Mesendoderm (in vitro differentiated cells): Measurements from ENCODE around the gene VSIG2.

Experiments used
- DNase-seq: peaks from one replicate; pipeline ENCODE4 v3.0.0; 2013
- H2AK5ac ChIP-seq: 2 replicates; pipeline ENCODE4 v1.6.1; 2013; ENCODE audit warnings: low read length, inconsistent platforms
- H2BK120ac ChIP-seq: 2 replicates; pipeline ENCODE4 v1.6.1; 2013; ENCODE audit warnings: low read depth, mild to moderate bottlenecking, low read length, moderate library complexity, mixed read lengths
- H2BK15ac ChIP-seq: replicated peaks from 2 replicates; pipeline ENCODE4 v1.6.1; 2013; ENCODE audit warnings: low read depth, mild to moderate bottlenecking, moderate library complexity
- H2BK5ac ChIP-seq: 2 replicates; pipeline ENCODE4 v1.6.1; 2013; ENCODE audit warnings: low read length, inconsistent platforms
- H3K18ac ChIP-seq: 2 replicates; pipeline ENCODE4 v1.6.1; 2013; ENCODE audit warnings: mild to moderate bottlenecking, low read length, mixed read lengths
- H3K23ac ChIP-seq: one replicate; pipeline ENCODE4 v1.6.1; 2013; ENCODE audit warnings: low read length
- H3K27ac ChIP-seq: 2 replicates; pipeline ENCODE4 v1.5.1; 2013; ENCODE audit warnings: low read depth, mild to moderate bottlenecking, inconsistent platforms, low read length, moderate library complexity
- H3K27me3 ChIP-seq: 2 replicates; pipeline ENCODE4 v1.6.1; 2013; ENCODE audit warnings: low read length, control low read depth, mild to moderate bottlenecking, inconsistent platforms; ENCODE audit not compliant: insufficient read depth, poor library complexity
- H3K36me3 ChIP-seq: 2 replicates; pipeline ENCODE4 v1.6.1; 2013; ENCODE audit warnings: low read length, inconsistent platforms; ENCODE audit not compliant: control insufficient read depth, insufficient read depth
- H3K4ac ChIP-seq: one replicate; pipeline ENCODE4 v1.6.1; 2013; ENCODE audit warnings: low read depth, mild to moderate bottlenecking, low read length, moderate library complexity
- H3K4me1 ChIP-seq: 2 replicates; pipeline ENCODE4 v1.6.1; 2013; ENCODE audit warnings: low read depth, low read length, inconsistent platforms; ENCODE audit not compliant: control insufficient read depth
- H3K4me2 ChIP-seq: 2 replicates; pipeline ENCODE4 v1.6.1; 2013; ENCODE audit warnings: low read length
- H3K4me3 ChIP-seq: 2 replicates; pipeline ENCODE4 v1.5.1; 2013; ENCODE audit warnings: mild to moderate bottlenecking, low read length
- H3K56ac ChIP-seq: one replicate; pipeline ENCODE4 v1.6.1; 2013; ENCODE audit warnings: low read length
- H3K79me1 ChIP-seq: 2 replicates; pipeline ENCODE4 v1.6.1; 2013; ENCODE audit warnings: low read length, inconsistent platforms
- H3K79me2 ChIP-seq: 2 replicates; pipeline ENCODE4 v1.6.1; 2013; ENCODE audit warnings: mild to moderate bottlenecking, low read length; ENCODE audit not compliant: control insufficient read depth, insufficient read depth
- H3K9ac ChIP-seq: 2 replicates; pipeline ENCODE4 v1.6.1; 2013; ENCODE audit warnings: low read length, inconsistent platforms
- H4K5ac ChIP-seq: one replicate; pipeline ENCODE4 v1.6.1; 2013; ENCODE audit warnings: low read length
- H4K8ac ChIP-seq: one replicate; pipeline ENCODE4 v1.6.1; 2013; ENCODE audit warnings: low read depth, mild to moderate bottlenecking, control low read depth, low read length, moderate library complexity
- WGBS: extraction: QIAGEN DNeasy Blood & Tissue Kit; methylation state at CpG from one replicate; pipeline ENCODE4 v1.1.7; 2013; ENCODE audit warnings: low lambda C conversion rate, missing lambda C conversion rate; ENCODE audit not compliant: insufficient coverage; ENCODE audit errors: extremely low coverage; 5-methylcytosine and 5-hydroxymethylcytosine counted together

VSIG2 gene

GRCh38 chr11:124718801-124719200 lies 33.3 kb downstream of the VSIG2 start:
- no CpG with 5 or more reads among the region's 14 CpGs for WGBS

GRCh38 chr11:124717786-124718651 lies 34.0 kb downstream of the VSIG2 start:
- H3K23ac ChIP-seq: peak overlapping the region; percentile 60
- H3K4me1 ChIP-seq: peaks cover 9% of the 10 kb centered on the region
- H3K79me2 ChIP-seq: no peaks in the 10 kb centered on the region
- H3K4me3 ChIP-seq: peak overlapping the region; percentile 28
- H3K4ac ChIP-seq: no peak overlapping the region
- peak overlapping the region; percentile 56 for H3K4me2 ChIP-seq
- no peak overlapping the region for H4K5ac ChIP-seq
- H3K56ac ChIP-seq: peak overlapping the region; percentile 40
- no peak overlapping the region for H2AK5ac ChIP-seq
- no peak overlapping the region for H2BK5ac ChIP-seq
- H2BK15ac ChIP-seq: no peak overlapping the region
- peak overlapping the region; percentile 9 for H3K18ac ChIP-seq
- no CpG with 5 or more reads among the region's 45 CpGs for WGBS
- H4K8ac ChIP-seq: no peak overlapping the region
- no peak overlapping the region for H2BK120ac ChIP-seq
- no peak overlapping the region for H3K27ac ChIP-seq
- H3K27me3 ChIP-seq: peaks cover 54% of the 10 kb centered on the region
- peak; percentile 70 for DNase-seq
- no peaks in the 10 kb centered on the region for H3K36me3 ChIP-seq
- peak overlapping the region; percentile 51 for H3K9ac ChIP-seq
- H3K79me1 ChIP-seq: no peaks in the 10 kb centered on the region

More at GRCh38 chr11:124718801-124719200, 33.3 kb downstream of the VSIG2 start:
- Histone ChIP-seq H2BK120ac (no peak overlapping the region), H3K4me2 (no peak overlapping the region), H4K5ac (no peak overlapping the region), H4K8ac (no peak overlapping the region), H3K4me3 (no peak overlapping the region), H3K56ac (peak overlapping the region; percentile 46), H3K23ac (peak overlapping the region; percentile 57), H3K27me3 (peaks cover 55% of the 10 kb centered on the region), H2BK15ac (no peak overlapping the region), H3K4me1 (peaks cover 9% of the 10 kb centered on the region), H3K4ac (no peak overlapping the region), H2BK5ac (no peak overlapping the region), H3K36me3 (no peaks in the 10 kb centered on the region), H3K18ac (no peak overlapping the region), H2AK5ac (no peak overlapping the region), H3K79me1 (no peaks in the 10 kb centered on the region), H3K27ac (no peak overlapping the region), H3K79me2 (no peaks in the 10 kb centered on the region), H3K9ac (no peak overlapping the region)
- DNase-seq: no peak

DNA sequence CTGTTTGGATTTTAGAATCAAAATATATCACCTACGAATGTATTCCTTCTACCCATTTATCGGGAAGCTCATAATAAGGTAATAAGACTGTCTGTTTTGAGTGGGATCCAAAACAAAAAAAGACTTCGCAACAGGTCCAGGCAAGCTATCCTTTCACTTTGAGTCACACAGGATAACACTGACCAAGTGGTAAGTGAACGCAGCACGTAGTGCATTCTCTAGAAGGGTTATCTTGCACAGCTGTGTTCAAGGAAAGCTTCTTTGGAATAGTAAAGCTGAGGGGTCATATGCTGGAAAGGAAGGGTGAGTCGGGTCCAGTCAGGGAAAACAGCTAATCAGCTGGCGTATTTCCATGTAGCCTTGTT lies 34.7 kb downstream of the VSIG2 start:
- no peak for DNase-seq
- no peaks in the 10 kb centered on the region for H3K79me2 ChIP-seq
- H3K79me1 ChIP-seq: no peaks in the 10 kb centered on the region
- WGBS: no CpG with 5 or more reads among the region's 7 CpGs
- H4K8ac ChIP-seq: no peak overlapping the region
- H3K36me3 ChIP-seq: no peaks in the 10 kb centered on the region
- peak overlapping the region; percentile 56 for H3K4me2 ChIP-seq
- H4K5ac ChIP-seq: no peak overlapping the region
- no peak overlapping the region for H3K23ac ChIP-seq
- peak overlapping the region; percentile 6 for H3K56ac ChIP-seq
- no peak overlapping the region for H3K4ac ChIP-seq
- H2BK5ac ChIP-seq: no peak overlapping the region
- H2BK15ac ChIP-seq: no peak overlapping the region
- H3K18ac ChIP-seq: no peak overlapping the region
- no peak overlapping the region for H2BK120ac ChIP-seq
- H2AK5ac ChIP-seq: no peak overlapping the region
- H3K4me3 ChIP-seq: no peak overlapping the region
- H3K27me3 ChIP-seq: peaks cover 50% of the 10 kb centered on the region
- H3K4me1 ChIP-seq: peaks cover 8% of the 10 kb centered on the region
- no peak overlapping the region for H3K27ac ChIP-seq
- no peak overlapping the region for H3K9ac ChIP-seq

- H3K4me1 ChIP-seq: peaks cover 6% of the 10 kb centered on the region
- no peaks in the 10 kb centered on the region for H3K79me2 ChIP-seq
- H3K9ac ChIP-seq: no peak overlapping the region
- H2BK120ac ChIP-seq: no peak overlapping the region
- WGBS: no CpG with 5 or more reads among the region's 3 CpGs
- no peak overlapping the region for H3K4ac ChIP-seq
- H4K8ac ChIP-seq: no peak overlapping the region
- H3K79me1 ChIP-seq: no peaks in the 10 kb centered on the region
- no peak overlapping the region for H3K4me2 ChIP-seq
- peaks cover 43% of the 10 kb centered on the region for H3K27me3 ChIP-seq
- no peak overlapping the region for H3K56ac ChIP-seq
- no peak overlapping the region for H3K4me3 ChIP-seq
- H3K27ac ChIP-seq: no peak overlapping the region
- no peak overlapping the region for H2AK5ac ChIP-seq
- no peak overlapping the region for H4K5ac ChIP-seq
- DNase-seq: no peak
- no peak overlapping the region for H3K18ac ChIP-seq
- no peak overlapping the region for H2BK5ac ChIP-seq
- no peak overlapping the region for H2BK15ac ChIP-seq
- no peaks in the 10 kb centered on the region for H3K36me3 ChIP-seq
- H3K23ac ChIP-seq: no peak overlapping the region
Measured at GRCh38 chr11:124716591-124716990, 35.5 kb downstream of the VSIG2 start.

DNA sequence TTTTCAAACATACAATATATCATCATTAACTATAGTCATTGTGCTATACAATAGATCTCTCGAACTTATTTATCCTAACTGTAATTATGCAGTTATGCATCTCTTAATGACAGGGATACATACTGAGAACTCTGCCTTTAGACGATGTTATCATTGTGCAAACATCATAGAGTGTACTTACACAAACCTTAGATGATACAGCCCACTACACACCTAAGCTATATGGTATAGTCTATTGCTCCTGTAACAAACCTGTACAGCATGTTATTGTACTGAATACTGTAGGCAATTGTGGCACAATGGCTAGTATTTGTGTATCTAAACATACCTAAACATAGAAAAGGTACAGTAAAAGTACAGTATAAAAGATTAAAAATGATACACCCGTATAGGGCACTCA lies 39.7 kb downstream of the VSIG2 start:
- peaks cover 9% of the 10 kb centered on the region for H3K27me3 ChIP-seq
- no peak overlapping the region for H3K4me2 ChIP-seq
- H4K8ac ChIP-seq: no peak overlapping the region
- no peak overlapping the region for H3K4me3 ChIP-seq
- H3K23ac ChIP-seq: no peak overlapping the region
- H2BK15ac ChIP-seq: no peak overlapping the region
- no peak overlapping the region for H2BK5ac ChIP-seq
- no peak overlapping the region for H4K5ac ChIP-seq
- no peak overlapping the region for H3K18ac ChIP-seq
- H3K56ac ChIP-seq: no peak overlapping the region
- H3K4ac ChIP-seq: no peak overlapping the region
- no CpG with 5 or more reads among the region's 3 CpGs for WGBS
- H3K79me1 ChIP-seq: no peaks in the 10 kb centered on the region
- no peak overlapping the region for H2AK5ac ChIP-seq
- H3K9ac ChIP-seq: no peak overlapping the region
- no peaks in the 10 kb centered on the region for H3K4me1 ChIP-seq
- no peak for DNase-seq
- H2BK120ac ChIP-seq: no peak overlapping the region
- no peaks in the 10 kb centered on the region for H3K79me2 ChIP-seq
- H3K27ac ChIP-seq: no peak overlapping the region
- H3K36me3 ChIP-seq: no peaks in the 10 kb centered on the region

DNA sequence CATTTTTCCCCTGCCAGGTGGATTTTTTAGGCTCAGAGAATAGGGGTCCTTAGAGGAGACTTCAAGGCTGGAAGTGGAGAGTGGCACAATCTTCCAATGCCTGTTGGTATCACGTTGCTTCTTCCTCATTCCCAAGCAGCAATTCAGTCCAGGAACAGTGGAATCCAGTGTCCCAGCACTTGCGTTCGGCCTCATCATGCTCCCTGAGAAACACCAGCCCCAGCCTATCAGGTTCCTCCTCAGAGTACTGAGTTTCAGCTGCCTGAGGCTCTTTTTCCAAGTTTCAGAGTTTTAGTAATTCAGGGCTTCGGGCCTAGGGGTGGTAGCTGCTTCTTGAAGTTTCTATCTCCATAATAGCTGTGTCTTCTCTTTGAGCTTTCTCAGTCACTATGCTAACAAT lies 44.2 kb downstream of the VSIG2 start:
- no peak overlapping the region for H3K23ac ChIP-seq
- no peak for DNase-seq
- H3K79me1 ChIP-seq: no peaks in the 10 kb centered on the region
- no peak overlapping the region for H4K8ac ChIP-seq
- H3K36me3 ChIP-seq: no peaks in the 10 kb centered on the region
- H3K27me3 ChIP-seq: no peaks in the 10 kb centered on the region
- no peaks in the 10 kb centered on the region for H3K4me1 ChIP-seq
- no peak overlapping the region for H3K9ac ChIP-seq
- H2AK5ac ChIP-seq: no peak overlapping the region
- H2BK15ac ChIP-seq: no peak overlapping the region
- no peak overlapping the region for H3K27ac ChIP-seq
- no peak overlapping the region for H2BK5ac ChIP-seq
- H3K4me3 ChIP-seq: no peak overlapping the region
- no peak overlapping the region for H3K4ac ChIP-seq
- H3K4me2 ChIP-seq: no peak overlapping the region
- no peak overlapping the region for H4K5ac ChIP-seq
- H2BK120ac ChIP-seq: no peak overlapping the region
- no peaks in the 10 kb centered on the region for H3K79me2 ChIP-seq
- no CpG with 5 or more reads among the region's 4 CpGs for WGBS
- H3K18ac ChIP-seq: no peak overlapping the region
- H3K56ac ChIP-seq: no peak overlapping the region
